NCI-H1436 treated with DMSO at 0.1 percent for 48 hours (cell line): ENCODE results near the gene UBN2.

Experiments used
- DNase-seq: peaks from one replicate; lab custom pipeline; 2025; lab: John Stamatoyannopoulos, UW

UBN2 gene

DNA sequence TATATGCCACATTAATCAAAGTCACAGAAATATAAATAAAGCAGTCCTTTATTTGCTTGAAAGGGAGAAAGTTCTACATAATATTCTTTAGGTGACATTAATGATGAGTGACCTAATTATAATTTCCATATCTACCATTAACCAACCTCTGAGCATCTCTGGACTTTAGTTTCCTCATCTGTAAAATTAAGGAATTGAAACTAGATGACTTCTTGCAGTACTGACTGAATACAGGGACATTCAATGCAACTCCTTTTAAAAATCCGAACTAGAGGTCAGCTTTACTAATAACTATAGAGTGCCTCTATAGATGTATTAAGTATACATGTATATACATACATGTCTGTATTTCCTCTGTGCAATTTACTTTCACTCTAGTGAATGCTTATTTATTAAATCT is 114.0 kb downstream of the UBN2 start:
- no peak for DNase-seq

GRCh38 chr7:139351027-139351426 is 120.0 kb downstream of the UBN2 start:
- DNase-seq: no peak

DNA sequence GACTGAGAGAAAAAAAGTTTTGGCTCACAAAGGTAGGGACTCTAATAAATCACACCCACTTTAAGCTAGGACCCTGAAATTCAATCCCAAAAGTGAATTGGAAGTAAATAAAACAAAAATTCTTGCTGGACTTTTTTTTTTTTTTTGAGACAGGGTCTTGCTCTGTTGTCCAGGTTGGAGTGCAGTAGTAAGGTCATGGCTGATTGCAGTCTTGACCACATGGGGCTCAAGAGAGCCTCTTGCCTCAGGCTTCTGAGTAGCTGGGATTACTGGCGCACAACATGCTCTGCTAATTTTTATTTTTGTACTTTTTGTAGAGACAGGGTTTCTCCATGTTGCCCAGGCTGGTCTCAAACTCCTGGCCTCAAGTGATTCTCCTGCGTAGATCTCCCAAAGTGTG is 123.7 kb downstream of the UBN2 start:
- DNase-seq: no peak

DNA sequence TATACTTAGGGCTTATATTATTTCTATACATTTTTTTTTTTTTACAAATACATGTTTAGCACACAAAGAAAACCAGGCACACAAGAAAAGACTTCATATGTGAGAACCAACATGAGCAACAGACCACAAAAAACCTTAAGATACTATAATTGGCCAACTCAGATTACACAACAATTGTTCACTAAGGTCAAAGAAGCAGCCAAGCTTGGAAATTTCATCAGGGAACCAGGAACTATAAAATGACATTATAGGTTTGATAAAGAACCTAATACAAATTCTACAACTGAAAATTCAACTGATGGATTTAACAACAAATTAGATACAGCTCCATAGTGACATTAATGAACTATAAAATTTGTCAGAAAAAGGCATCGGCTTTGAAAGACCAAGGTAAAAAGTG is 124.3 kb downstream of the UBN2 start:
- no peak for DNase-seq
